Keratinocyte (primary cell): ENCODE measurements around the gene SNAI3.

Source experiments
- CTCF ChIP-seq, 3 experiments: IDR thresholded peaks in 1 of 3; conservative IDR thresholded peaks in 1 of 3; optimal IDR thresholded peaks in 1 of 3; 2 replicates in 2 of 3; 3 replicates in 1 of 3; pipeline versions ENCODE3 to v1.5.1; 2011; ENCODE audit warnings: low read length in 3 of 3, mild to moderate bottlenecking in 3 of 3, moderate library complexity in 2 of 3, control low read depth in 1 of 3, inconsistent platforms in 1 of 3; ENCODE audit not compliant: insufficient read depth in 2 of 3; ENCODE audit errors: extremely low read depth in 1 of 3
- EZH2 ChIP-seq: IDR thresholded peaks from one replicate; pipeline ENCODE4 v1.6.1; 2012; ENCODE audit warnings: inconsistent platforms, mild to moderate bottlenecking, low read length, moderate library complexity

GRCh38 chr16:88633684-88634140 lies 52.6 kb downstream of the SNAI3 start:
- peak; percentile 26 to 68 (median 36) for TF ChIP-seq CTCF (optimal IDR thresholded peaks at IDR 0.05 in 1 of 3, IDR thresholded peaks at IDR 0.05 in 1 of 3, conservative IDR thresholded peaks at IDR 0.05 in 1 of 3; ENCODE audit: extremely low read depth in 1 of 3, insufficient read depth in 2 of 3, low read length in 3 of 3)
- TF ChIP-seq EZH2: no peak
